Liver (tissue), 3 donors: ENCODE results near the gene FREY1.
A peak's percentile ranks its signal among the peaks of the same experiment; 100 is the strongest.

ENCODE experiments used
- EGR1 ChIP-seq, 2 donors: IDR thresholded peaks; 2 replicates each; pipeline ENCODE4 v1.6.1; 2016 to 2018; ENCODE audit warnings: antibody characterized with exemption in 2 of 2, low read depth in 2 of 2
- RXRA ChIP-seq, 2 donors: IDR thresholded peaks; 2 replicates each; pipeline ENCODE4 v1.6.1; 2017 to 2018; ENCODE audit warnings: antibody characterized with exemption in 2 of 2, mild to moderate bottlenecking in 1 of 2
- TF ChIP-seq, protein P1 (sequence below): IDR thresholded peaks from 2 replicates; pipeline ENCODE4 v1.6.1; 2016; ENCODE audit warnings: antibody characterized with exemption, mild to moderate bottlenecking
- TF ChIP-seq, protein P2 (sequence below): fragments of 150-350 bp; IDR thresholded peaks from 2 replicates; pipeline ENCODE4 v1.5.1; 2017; ENCODE audit warnings: improper control_type of control experiment, low read depth, low read length; ENCODE audit not compliant: missing input control
- donor health status: healthy.
- donor health status: healthy.

DNA sequence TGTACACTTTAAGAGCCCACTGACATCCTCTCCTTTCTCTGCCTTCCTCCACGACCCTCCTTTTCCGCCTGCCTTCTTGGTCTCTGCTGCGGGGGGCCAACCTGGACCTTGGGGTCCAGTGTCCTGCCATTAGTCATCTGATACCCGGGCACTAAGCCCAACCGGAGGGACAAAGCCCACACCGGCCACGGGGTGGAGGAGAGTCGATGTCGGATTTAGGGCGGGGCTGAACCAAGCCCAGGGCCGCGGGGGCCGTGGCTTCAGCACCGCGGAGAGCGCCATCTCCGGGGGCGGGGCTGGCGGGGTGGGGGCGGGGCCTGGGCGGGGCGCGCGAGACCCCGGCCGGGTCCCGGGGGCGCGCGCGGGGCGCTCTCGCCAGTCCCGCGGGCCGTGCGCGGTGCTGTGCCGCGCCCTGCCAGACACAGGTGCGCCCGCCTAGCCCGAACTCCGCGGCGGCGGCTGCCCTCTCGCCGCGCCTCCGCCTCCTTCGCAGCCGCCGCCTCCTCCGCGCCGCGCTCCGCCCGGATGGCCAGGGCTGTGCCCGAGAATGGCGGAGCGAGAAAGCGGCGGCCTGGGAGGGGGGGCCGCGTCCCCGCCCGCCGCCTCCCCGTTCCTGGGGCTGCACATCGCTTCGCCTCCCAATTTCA lies 21.7 kb downstream of the FREY1 start, which contains the start of gene MAPK8IP1:
- TF ChIP-seq, protein P1, sequence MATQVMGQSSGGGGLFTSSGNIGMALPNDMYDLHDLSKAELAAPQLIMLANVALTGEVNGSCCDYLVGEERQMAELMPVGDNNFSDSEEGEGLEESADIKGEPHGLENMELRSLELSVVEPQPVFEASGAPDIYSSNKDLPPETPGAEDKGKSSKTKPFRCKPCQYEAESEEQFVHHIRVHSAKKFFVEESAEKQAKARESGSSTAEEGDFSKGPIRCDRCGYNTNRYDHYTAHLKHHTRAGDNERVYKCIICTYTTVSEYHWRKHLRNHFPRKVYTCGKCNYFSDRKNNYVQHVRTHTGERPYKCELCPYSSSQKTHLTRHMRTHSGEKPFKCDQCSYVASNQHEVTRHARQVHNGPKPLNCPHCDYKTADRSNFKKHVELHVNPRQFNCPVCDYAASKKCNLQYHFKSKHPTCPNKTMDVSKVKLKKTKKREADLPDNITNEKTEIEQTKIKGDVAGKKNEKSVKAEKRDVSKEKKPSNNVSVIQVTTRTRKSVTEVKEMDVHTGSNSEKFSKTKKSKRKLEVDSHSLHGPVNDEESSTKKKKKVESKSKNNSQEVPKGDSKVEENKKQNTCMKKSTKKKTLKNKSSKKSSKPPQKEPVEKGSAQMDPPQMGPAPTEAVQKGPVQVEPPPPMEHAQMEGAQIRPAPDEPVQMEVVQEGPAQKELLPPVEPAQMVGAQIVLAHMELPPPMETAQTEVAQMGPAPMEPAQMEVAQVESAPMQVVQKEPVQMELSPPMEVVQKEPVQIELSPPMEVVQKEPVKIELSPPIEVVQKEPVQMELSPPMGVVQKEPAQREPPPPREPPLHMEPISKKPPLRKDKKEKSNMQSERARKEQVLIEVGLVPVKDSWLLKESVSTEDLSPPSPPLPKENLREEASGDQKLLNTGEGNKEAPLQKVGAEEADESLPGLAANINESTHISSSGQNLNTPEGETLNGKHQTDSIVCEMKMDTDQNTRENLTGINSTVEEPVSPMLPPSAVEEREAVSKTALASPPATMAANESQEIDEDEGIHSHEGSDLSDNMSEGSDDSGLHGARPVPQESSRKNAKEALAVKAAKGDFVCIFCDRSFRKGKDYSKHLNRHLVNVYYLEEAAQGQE: peak; percentile 98
- TF ChIP-seq EGR1 (IDR thresholded peaks at IDR 0.05; ENCODE audit: low read depth in 2 of 2) (no peak), RXRA (IDR thresholded peaks at IDR 0.05) (peak in 1 of 2 donors; percentile 7)
- TF ChIP-seq, protein P2, sequence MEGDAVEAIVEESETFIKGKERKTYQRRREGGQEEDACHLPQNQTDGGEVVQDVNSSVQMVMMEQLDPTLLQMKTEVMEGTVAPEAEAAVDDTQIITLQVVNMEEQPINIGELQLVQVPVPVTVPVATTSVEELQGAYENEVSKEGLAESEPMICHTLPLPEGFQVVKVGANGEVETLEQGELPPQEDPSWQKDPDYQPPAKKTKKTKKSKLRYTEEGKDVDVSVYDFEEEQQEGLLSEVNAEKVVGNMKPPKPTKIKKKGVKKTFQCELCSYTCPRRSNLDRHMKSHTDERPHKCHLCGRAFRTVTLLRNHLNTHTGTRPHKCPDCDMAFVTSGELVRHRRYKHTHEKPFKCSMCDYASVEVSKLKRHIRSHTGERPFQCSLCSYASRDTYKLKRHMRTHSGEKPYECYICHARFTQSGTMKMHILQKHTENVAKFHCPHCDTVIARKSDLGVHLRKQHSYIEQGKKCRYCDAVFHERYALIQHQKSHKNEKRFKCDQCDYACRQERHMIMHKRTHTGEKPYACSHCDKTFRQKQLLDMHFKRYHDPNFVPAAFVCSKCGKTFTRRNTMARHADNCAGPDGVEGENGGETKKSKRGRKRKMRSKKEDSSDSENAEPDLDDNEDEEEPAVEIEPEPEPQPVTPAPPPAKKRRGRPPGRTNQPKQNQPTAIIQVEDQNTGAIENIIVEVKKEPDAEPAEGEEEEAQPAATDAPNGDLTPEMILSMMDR: no peak
